ENCODE results near the gene DNMT3L.

The DNMT3L gene

DNA sequence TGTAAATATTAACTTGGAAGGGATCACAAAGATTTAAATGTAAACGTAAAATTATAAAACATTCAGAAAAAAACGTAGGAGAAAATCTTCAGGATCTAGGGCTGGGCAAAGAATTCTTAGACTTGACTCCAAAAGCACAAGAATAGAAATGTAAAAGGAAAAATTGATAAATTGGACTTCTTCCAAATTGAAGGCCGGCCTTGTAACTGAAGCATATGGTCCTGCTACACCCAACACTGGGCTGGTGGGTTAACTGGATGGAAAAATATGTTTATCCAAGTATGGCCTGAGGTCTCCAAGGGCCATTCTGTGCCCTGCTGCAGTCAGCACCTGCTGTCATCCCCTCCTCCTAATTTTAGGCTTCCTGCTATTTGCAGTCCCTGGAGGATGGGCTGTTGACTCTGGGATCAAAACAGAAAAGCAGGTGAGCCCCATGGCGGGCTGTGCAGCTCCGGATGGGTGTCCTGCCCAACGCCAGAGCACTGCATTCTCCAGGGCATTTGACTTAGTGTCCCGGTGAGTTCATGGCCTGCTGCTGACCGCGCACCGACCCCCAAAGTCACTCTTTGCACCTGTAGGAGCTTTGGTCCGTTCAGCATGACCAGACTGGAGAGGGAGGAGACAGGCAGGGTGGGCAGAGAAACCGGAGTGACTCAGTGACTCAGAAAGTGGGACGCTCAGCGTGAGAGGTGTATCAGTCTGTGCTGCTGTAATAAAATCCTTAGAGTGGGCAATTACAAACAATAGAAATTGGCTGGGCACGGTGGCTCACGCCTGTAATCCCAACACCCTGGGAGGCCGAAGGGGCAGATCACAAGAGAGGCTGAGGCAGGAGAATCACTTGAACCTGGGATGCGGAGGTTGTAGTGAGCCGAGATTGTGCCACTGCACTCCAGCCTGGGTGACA, 17.9 kb upstream of the DNMT3L start:
- no peak for DNase-seq (ENCODE audit: low spot score)

DNA sequence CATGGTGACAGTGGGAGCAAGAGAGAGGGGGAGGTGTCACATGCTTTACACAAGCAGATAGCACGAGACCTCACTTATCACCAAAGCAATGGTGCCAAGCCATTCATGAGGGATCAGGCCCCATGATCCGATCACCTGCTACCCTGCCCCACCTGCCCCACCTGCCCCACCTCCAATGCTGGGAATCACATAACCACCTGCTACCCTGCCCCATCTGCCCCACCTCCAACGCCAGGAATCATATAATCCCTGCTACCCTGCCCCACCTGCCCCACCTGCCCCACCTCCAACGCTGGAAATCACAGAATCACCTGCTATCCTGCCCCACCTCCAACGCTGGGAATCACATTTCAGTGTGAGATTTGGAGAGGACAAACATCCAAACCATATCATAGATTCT, 13.3 kb upstream of the DNMT3L start:
- DNase-seq (ENCODE audit: low spot score) = no peak

DNA sequence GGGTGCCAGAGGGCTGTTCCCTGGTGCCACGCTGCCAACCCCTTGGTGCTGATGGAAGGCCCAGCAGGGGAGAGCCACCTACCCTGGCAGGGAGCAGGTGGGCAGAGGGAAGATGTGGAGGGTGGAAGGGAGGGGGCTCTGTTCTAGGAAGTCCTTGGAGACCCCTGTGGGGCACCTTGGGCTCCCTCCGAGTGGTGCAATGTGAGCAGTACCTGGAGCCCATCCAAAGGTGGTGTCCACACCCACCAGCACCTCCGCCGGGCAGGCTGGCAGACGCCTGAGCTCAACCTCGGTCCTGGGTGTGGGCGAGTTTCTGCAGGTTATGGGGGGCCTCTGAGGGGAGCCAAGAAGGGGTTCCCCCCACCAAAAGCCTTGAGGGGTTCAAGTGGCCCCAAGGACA, 11.3 kb upstream of the DNMT3L start:
- no peak for DNase-seq (ENCODE audit: low spot score)

GRCh38 chr21:44272284-44272858, 10.7 kb upstream of the DNMT3L start:
- no peak for DNase-seq (ENCODE audit: low spot score)

- DNase-seq (ENCODE audit: low spot score) = no peak
Observed at GRCh38 chr21:44271558-44272283, 10.0 kb upstream of the DNMT3L start.

DNA sequence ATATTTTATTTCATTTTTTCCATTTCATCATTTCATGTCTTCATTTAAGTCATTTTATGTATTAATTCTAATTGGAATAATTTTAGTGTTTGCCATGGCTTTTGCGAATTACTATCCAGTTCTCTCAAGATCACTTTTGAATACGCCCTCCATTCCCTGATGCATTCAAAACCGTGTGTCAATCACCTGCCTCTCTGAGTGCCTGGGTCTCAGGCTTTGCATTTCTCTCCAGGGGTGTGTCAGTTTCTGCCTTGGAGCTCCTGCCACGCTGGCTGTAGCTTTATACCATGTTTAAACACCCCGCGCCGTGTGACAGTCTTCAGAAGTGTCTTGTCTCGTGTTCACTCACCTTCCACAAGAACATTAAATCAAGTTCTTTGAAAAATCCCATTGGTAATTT, 7.4 kb upstream of the DNMT3L start:
- no peak for DNase-seq (ENCODE audit: low spot score)

DNA sequence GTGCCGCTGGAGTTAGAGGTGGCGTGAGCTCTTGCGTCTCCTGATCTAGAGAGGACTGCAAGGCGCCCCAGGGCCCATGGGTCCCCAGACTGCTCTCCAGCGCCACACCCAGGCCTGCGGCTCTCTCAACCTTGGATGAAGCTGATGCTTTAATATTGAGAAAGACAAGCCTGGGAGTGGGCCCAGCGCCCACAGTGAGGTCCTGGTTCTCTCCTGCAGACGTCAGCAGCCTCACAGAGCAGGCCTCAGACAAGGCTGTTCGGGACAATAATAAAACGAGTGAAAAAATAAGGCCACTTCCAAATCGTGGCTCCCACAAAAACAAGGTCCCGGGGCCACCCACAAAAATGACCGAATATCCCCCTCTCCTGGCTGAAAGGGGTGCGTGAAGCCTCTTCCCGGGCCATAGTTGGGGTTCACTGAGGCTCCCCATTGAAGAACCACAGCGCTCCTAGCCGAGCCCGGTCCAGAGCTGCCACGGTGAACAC, 6.0 kb upstream of the DNMT3L start:
- no peak for DNase-seq (ENCODE audit: low spot score)

GRCh38 chr21:44265734-44266270, 4.1 kb upstream of the DNMT3L start:
- DNase-seq (ENCODE audit: low spot score) = no peak

- DNase-seq (ENCODE audit: low spot score) = no peak
Observed at GRCh38 chr21:44263768-44264167, 2.1 kb upstream of the DNMT3L start.

DNA sequence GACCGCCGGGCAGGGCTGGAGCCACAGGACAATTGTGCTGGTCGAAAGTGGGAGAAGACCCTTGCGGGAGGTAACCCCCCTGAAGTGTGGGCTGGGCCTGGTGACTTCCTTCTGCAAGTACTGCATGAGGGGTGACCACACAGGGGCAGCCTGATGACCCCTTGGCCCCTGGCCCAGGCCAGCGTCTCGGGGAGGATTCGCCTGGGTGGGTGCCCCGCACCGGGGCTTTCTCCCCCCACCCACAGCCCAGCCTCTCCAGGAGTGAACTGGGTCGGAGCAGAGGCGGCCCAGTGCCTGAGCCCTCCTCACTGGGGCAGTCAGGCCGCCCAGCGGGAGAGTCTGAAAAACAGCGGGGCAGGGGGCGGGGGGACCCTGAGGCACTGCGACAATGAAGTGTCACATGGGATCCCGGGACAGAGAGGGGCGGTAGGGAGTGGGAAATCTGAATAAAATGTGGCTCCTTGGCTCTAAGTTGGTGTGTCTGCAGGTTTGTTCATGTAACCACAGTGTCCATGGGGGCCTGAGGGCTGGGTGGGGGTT, 1.6 kb upstream of the DNMT3L start:
- DNase-seq (ENCODE audit: low spot score) = no peak

GRCh38 chr21:44262338-44263056, 800 bp upstream of the DNMT3L start:
- DNase-seq (ENCODE audit: low spot score) = no peak

GRCh38 chr21:44260791-44261631, 686 bp downstream of the DNMT3L start:
- no peak for DNase-seq (ENCODE audit: low spot score)

GRCh38 chr21:44260066-44260465, 1.6 kb downstream of the DNMT3L start:
- no peak for DNase-seq (ENCODE audit: low spot score)

DNA sequence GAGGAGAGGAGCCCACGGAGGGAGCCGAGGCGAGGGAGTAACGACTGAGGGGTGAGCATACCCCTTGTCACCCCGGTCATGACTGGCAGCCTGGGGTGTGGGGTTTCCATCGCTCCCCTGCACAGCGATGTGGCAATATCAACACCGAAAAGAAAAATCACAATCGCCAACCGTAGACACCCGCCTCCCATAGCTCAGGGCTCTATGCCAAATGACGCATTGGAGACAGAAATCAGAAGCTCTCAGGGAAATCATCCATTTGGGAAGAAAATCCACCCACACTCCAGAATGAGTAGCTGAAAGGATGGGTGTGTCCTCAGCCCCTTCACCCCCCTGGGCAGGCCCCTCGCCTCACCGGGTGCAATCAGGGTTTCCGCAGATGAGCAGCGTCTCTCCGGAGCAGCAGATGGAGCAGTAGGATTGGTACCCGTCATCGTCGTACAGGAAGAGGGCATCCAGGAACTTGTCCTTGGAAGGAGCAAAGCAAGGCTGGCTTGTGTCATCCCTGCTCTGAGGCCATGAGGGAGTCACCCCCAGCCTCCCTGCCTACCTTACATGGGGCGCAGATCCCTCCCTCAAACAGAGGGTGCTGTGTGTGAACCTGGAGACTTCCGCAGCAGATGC, 2.5 kb downstream of the DNMT3L start:
- DNase-seq (ENCODE audit: low spot score) = no peak

- DNase-seq (ENCODE audit: low spot score) = no peak
Observed at GRCh38 chr21:44258056-44258725, 3.5 kb downstream of the DNMT3L start.

- DNase-seq (ENCODE audit: low spot score) = peak; percentile 69
Observed at GRCh38 chr21:44255511-44255981, 6.2 kb downstream of the DNMT3L start.

GRCh38 chr21:44253832-44254710, 7.6 kb downstream of the DNMT3L start:
- no peak for DNase-seq (ENCODE audit: low spot score)
